ENCODE measurements around the gene SH2B2. TPM values are rescaled to one million over a fixed set of nuclear protein-coding genes. Genes with fewer than 3 reads are reported as not detected.

Gene SH2B2
- total RNA-seq (1 to 10 TPM; 2.0 to 2.1 TPM), total RNA-seq (0.30 to 0.70 reads per million in 2 donors)

- Mint-ChIP-seq H3K27ac (peak within 1 kb of the TSS; percentile 91), H3K4me3 (peak within 1 kb of the TSS; percentile 82), H3K4me1 (peaks cover 26% of the 10 kb centered on the region), H3K36me3 (ENCODE audit: low read depth) (no peaks in the 10 kb centered on the region), H3K27me3 (peaks cover 2% of the 10 kb centered on the region)
- ATAC-seq: peak; percentile 49
- H3K9me3 ChIP-seq (ENCODE audit: control insufficient read depth, low read length, poor library complexity, severe bottlenecking): no peaks in the 10 kb centered on the region
- peak in 2 of 3 donors; percentile 36 to 55 for DNase-seq
Observed at GRCh38 chr7:102286237-102287110, at the start of gene SH2B2. Gene SH2B2, plus strand, starts transcription at chr7:102286868. Its CDS starts 13,683 bp downstream, at chr7:102300551.

GRCh38 chr7:102239206-102239820, 47.4 kb upstream of the SH2B2 start:
- H3K9me3 ChIP-seq (ENCODE audit: control insufficient read depth, low read length, poor library complexity, severe bottlenecking): no peaks in the 10 kb centered on the region
- ATAC-seq: no peak
- Mint-ChIP-seq H3K4me3 (no peak overlapping the region), H3K27me3 (no peaks in the 10 kb centered on the region), H3K27ac (no peak overlapping the region), H3K4me1 (peaks cover 2% of the 10 kb centered on the region), H3K36me3 (ENCODE audit: low read depth) (peaks cover 5% of the 10 kb centered on the region)
- no peak for DNase-seq

GRCh38 chr7:102241431-102241830, 45.2 kb upstream of the SH2B2 start:
- H3K4me3 Mint-ChIP-seq: no peak overlapping the region
- H3K27ac Mint-ChIP-seq: no peak overlapping the region
- ATAC-seq (no peak), DNase-seq (no peak)
- H3K9me3 ChIP-seq (ENCODE audit: control insufficient read depth, low read length, poor library complexity, severe bottlenecking): no peaks in the 10 kb centered on the region
- no peaks in the 10 kb centered on the region for H3K4me1 Mint-ChIP-seq
- peaks cover 5% of the 10 kb centered on the region for H3K36me3 Mint-ChIP-seq (ENCODE audit: low read depth)
- no peaks in the 10 kb centered on the region for H3K27me3 Mint-ChIP-seq

- no peaks in the 10 kb centered on the region for H3K27me3 Mint-ChIP-seq
- DNase-seq (no peak), ATAC-seq (no peak)
- no peaks in the 10 kb centered on the region for H3K9me3 ChIP-seq (ENCODE audit: control insufficient read depth, low read length, poor library complexity, severe bottlenecking)
- H3K4me3 Mint-ChIP-seq: no peak overlapping the region
- H3K36me3 Mint-ChIP-seq (ENCODE audit: low read depth): peaks cover 5% of the 10 kb centered on the region
- no peak overlapping the region for H3K27ac Mint-ChIP-seq
- H3K4me1 Mint-ChIP-seq: no peaks in the 10 kb centered on the region
Observed at GRCh38 chr7:102244601-102245000, 42.1 kb upstream of the SH2B2 start.

GRCh38 chr7:102248081-102248455, 38.6 kb upstream of the SH2B2 start:
- no peak overlapping the region for H3K27ac Mint-ChIP-seq
- peaks cover 5% of the 10 kb centered on the region for H3K36me3 Mint-ChIP-seq (ENCODE audit: low read depth)
- H3K9me3 ChIP-seq (ENCODE audit: control insufficient read depth, low read length, poor library complexity, severe bottlenecking): no peaks in the 10 kb centered on the region
- H3K4me1 Mint-ChIP-seq: peaks cover 4% of the 10 kb centered on the region
- no peaks in the 10 kb centered on the region for H3K27me3 Mint-ChIP-seq
- DNase-seq (no peak), ATAC-seq (no peak)
- H3K4me3 Mint-ChIP-seq: no peak overlapping the region

GRCh38 chr7:102248456-102249395, 37.9 kb upstream of the SH2B2 start:
- no peaks in the 10 kb centered on the region for H3K9me3 ChIP-seq (ENCODE audit: control insufficient read depth, low read length, poor library complexity, severe bottlenecking)
- Mint-ChIP-seq H3K36me3 (ENCODE audit: low read depth) (peaks cover 3% of the 10 kb centered on the region), H3K27ac (no peak overlapping the region), H3K27me3 (no peaks in the 10 kb centered on the region), H3K4me3 (no peak overlapping the region), H3K4me1 (peaks cover 4% of the 10 kb centered on the region)
- ATAC-seq (no peak), DNase-seq (no peak)

GRCh38 chr7:102251531-102252365, 34.9 kb upstream of the SH2B2 start:
- no peak overlapping the region for H3K27ac Mint-ChIP-seq
- ATAC-seq: no peak
- peaks cover 4% of the 10 kb centered on the region for H3K4me1 Mint-ChIP-seq

GRCh38 chr7:102252366-102252982, 34.2 kb upstream of the SH2B2 start:
- no peak overlapping the region for H3K27ac Mint-ChIP-seq
- no peaks in the 10 kb centered on the region for H3K9me3 ChIP-seq (ENCODE audit: control insufficient read depth, low read length, poor library complexity, severe bottlenecking)
- peaks cover 3% of the 10 kb centered on the region for H3K36me3 Mint-ChIP-seq (ENCODE audit: low read depth)
- DNase-seq (no peak), ATAC-seq (no peak)
- H3K27me3 Mint-ChIP-seq: no peaks in the 10 kb centered on the region
- peaks cover 4% of the 10 kb centered on the region for H3K4me1 Mint-ChIP-seq
- peak overlapping the region; percentile 12 for H3K4me3 Mint-ChIP-seq

More at GRCh38 chr7:102251531-102252365, 34.9 kb upstream of the SH2B2 start:
- no peak for DNase-seq
- Mint-ChIP-seq H3K4me3 (peak overlapping the region; percentile 12), H3K27me3 (no peaks in the 10 kb centered on the region), H3K36me3 (ENCODE audit: low read depth) (peaks cover 3% of the 10 kb centered on the region)
- no peaks in the 10 kb centered on the region for H3K9me3 ChIP-seq (ENCODE audit: control insufficient read depth, low read length, poor library complexity, severe bottlenecking)

GRCh38 chr7:102253066-102253972, 33.3 kb upstream of the SH2B2 start:
- ATAC-seq (no peak), DNase-seq (no peak)
- H3K4me3 Mint-ChIP-seq: no peak overlapping the region
- H3K27ac Mint-ChIP-seq: no peak overlapping the region
- H3K4me1 Mint-ChIP-seq: peaks cover 4% of the 10 kb centered on the region
- no peaks in the 10 kb centered on the region for H3K27me3 Mint-ChIP-seq
- no peaks in the 10 kb centered on the region for H3K9me3 ChIP-seq (ENCODE audit: control insufficient read depth, low read length, poor library complexity, severe bottlenecking)
- H3K36me3 Mint-ChIP-seq (ENCODE audit: low read depth): peaks cover 3% of the 10 kb centered on the region

- H3K27ac Mint-ChIP-seq: no peak overlapping the region
- no peaks in the 10 kb centered on the region for H3K9me3 ChIP-seq (ENCODE audit: control insufficient read depth, low read length, poor library complexity, severe bottlenecking)
- no peak for DNase-seq
- no peak for ATAC-seq
- peaks cover 4% of the 10 kb centered on the region for H3K4me1 Mint-ChIP-seq
- no peak overlapping the region for H3K4me3 Mint-ChIP-seq
- H3K27me3 Mint-ChIP-seq: no peaks in the 10 kb centered on the region
- peaks cover 3% of the 10 kb centered on the region for H3K36me3 Mint-ChIP-seq (ENCODE audit: low read depth)
Observed at GRCh38 chr7:102253973-102254370, 32.7 kb upstream of the SH2B2 start.

- Mint-ChIP-seq H3K36me3 (ENCODE audit: low read depth) (peaks cover 3% of the 10 kb centered on the region), H3K4me3 (no peak overlapping the region), H3K27me3 (no peaks in the 10 kb centered on the region), H3K4me1 (peaks cover 4% of the 10 kb centered on the region), H3K27ac (no peak overlapping the region)
- DNase-seq (no peak), ATAC-seq (no peak)
- H3K9me3 ChIP-seq (ENCODE audit: control insufficient read depth, low read length, poor library complexity, severe bottlenecking): no peaks in the 10 kb centered on the region
Observed at GRCh38 chr7:102254521-102254920, 32.1 kb upstream of the SH2B2 start.
